Naive thymus-derived CD4-positive, alpha-beta T cell (primary cell): Measurements from ENCODE around the gene PLPP1. TPM values are rescaled to one million over a fixed set of nuclear protein-coding genes. Genes with fewer than 3 reads are reported as not detected.
A peak's percentile ranks its signal among the peaks of the same experiment; 100 is the strongest.
"Not testable (repeated sequence)": the region's sequence is repeated elsewhere in the genome, so short reads cannot be mapped to it uniquely, and the experiment has no call there.

ENCODE experiments used
- ATAC-seq: fragments of 150-1000 bp; cut with Tn5 transposase; 2 replicates; pipeline ENCODE4 v1.10.0; 2021; ENCODE audit warnings: mild to moderate bottlenecking, moderate library complexity
- CTCF ChIA-PET: fragments of 350-600 bp; sonication (Branson Sonifier 250); formaldehyde crosslinking; loops from one replicate; lab custom pipeline; 2021; ENCODE audit warnings: antibody characterized with exemption; lab: Charles Lee
- POLR2A ChIA-PET: fragments of 350-600 bp; sonication (Branson Sonifier 250); formaldehyde crosslinking; loops from one replicate; lab custom pipeline; 2021; ENCODE audit warnings: antibody characterized with exemption, inconsistent platforms; lab: Charles Lee
- DNase-seq, 9 donors: peaks; one replicate each; pipeline versions ENCODE4 v3.0.0 to v3.0.0-alpha.2; 2020 to 2022; ENCODE audit warnings: mixed read lengths in 1 of 9
- H3K27ac ChIP-seq: one replicate; pipeline ENCODE4 v1.7.0; 2013; ENCODE audit warnings: mild to moderate bottlenecking, low read depth, low read length, moderate library complexity
- H3K27me3 ChIP-seq, 2 donors: one replicate each; pipeline ENCODE4 v1.7.0; 2013; ENCODE audit warnings: low read length in 2 of 2, mild to moderate bottlenecking in 2 of 2, moderate library complexity in 2 of 2; ENCODE audit not compliant: control insufficient read depth in 2 of 2, insufficient read depth in 2 of 2
- H3K36me3 ChIP-seq, 3 experiments: 1 replicate in 2 of 3; 2 replicates in 1 of 3; pipeline ENCODE4 v1.7.0; 2013; ENCODE audit warnings: low read length in 3 of 3, mild to moderate bottlenecking in 3 of 3, moderate library complexity in 1 of 3; ENCODE audit not compliant: insufficient read depth in 3 of 3, control insufficient read depth in 2 of 3
- H3K4me1 ChIP-seq, 2 donors: one replicate each; pipeline ENCODE4 v1.7.0; 2013; ENCODE audit warnings: low read length in 2 of 2, mild to moderate bottlenecking in 2 of 2, moderate library complexity in 1 of 2; ENCODE audit not compliant: control insufficient read depth in 2 of 2, insufficient read depth in 2 of 2
- H3K4me3 ChIP-seq: 2 replicates; pipeline ENCODE4 v1.7.0; 2013; ENCODE audit warnings: mild to moderate bottlenecking, low read length
- H3K9me3 ChIP-seq, 3 experiments: 1 replicate in 2 of 3; 2 replicates in 1 of 3; pipeline ENCODE4 v1.7.0; 2013; ENCODE audit warnings: low read length in 3 of 3; ENCODE audit not compliant: control insufficient read depth in 2 of 3
- H3K27ac Mint-ChIP-seq, 9 donors: one replicate each; pipeline ENCODE4 v1.8.0; 2020 to 2022; ENCODE audit warnings: mixed read lengths in 9 of 9, mild to moderate bottlenecking in 8 of 9, moderate library complexity in 5 of 9, inconsistent platforms in 2 of 9
- H3K27me3 Mint-ChIP-seq, 5 donors: one replicate each; pipeline ENCODE4 v1.8.0; 2021 to 2022; ENCODE audit warnings: mixed read lengths in 5 of 5, mild to moderate bottlenecking in 1 of 5
- H3K36me3 Mint-ChIP-seq, 5 donors: one replicate each; pipeline ENCODE4 v1.8.0; 2020 to 2022; ENCODE audit warnings: mixed read lengths in 5 of 5, mild to moderate bottlenecking in 3 of 5, inconsistent platforms in 1 of 5
- H3K4me1 Mint-ChIP-seq, 7 donors: one replicate each; pipeline ENCODE4 v1.8.0; 2020 to 2022; ENCODE audit warnings: mixed read lengths in 7 of 7, mild to moderate bottlenecking in 3 of 7, inconsistent platforms in 1 of 7
- H3K4me3 Mint-ChIP-seq, 10 donors: one replicate each; pipeline ENCODE4 v1.8.0; 2020 to 2022; ENCODE audit warnings: mild to moderate bottlenecking in 10 of 10, mixed read lengths in 10 of 10, moderate library complexity in 6 of 10, inconsistent platforms in 2 of 10
- H3K9me3 Mint-ChIP-seq, 11 donors: one replicate each; pipeline ENCODE4 v1.8.0; 2020 to 2022; ENCODE audit warnings: mixed read lengths in 11 of 11, mild to moderate bottlenecking in 4 of 11, inconsistent platforms in 1 of 11, moderate library complexity in 1 of 11
- intact Hi-C, 2 donors: fragments of 100-400 bp; cut with micrococcal nuclease; formaldehyde crosslinking; loops; one replicate each; pipeline ENCODE4 v1.15.1; 2023
- polyA plus RNA-seq, 2 donors: library from polyadenylated mRNA; unstranded; fragments of 300-500 nt; fragmentation: Illumina TruSeq; gene quantifications; one replicate each; pipeline ENCODE4 v1.2.3, GENCODE V29; 2021
- total RNA-seq, 6 experiments: library from RNA in 5 of 6; stranded (reverse) in 5 of 6; gene quantifications; 1 replicate in 5 of 6; 2 replicates in 1 of 6; pipeline ENCODE4 v1.2.3 and lab custom pipeline; 2021 to 2026

The PLPP1 gene
- total and polyA plus RNA-seq, 7 experiments from 2014 or later: 8.0 to 31.3 (median 12.9) TPM

DNA sequence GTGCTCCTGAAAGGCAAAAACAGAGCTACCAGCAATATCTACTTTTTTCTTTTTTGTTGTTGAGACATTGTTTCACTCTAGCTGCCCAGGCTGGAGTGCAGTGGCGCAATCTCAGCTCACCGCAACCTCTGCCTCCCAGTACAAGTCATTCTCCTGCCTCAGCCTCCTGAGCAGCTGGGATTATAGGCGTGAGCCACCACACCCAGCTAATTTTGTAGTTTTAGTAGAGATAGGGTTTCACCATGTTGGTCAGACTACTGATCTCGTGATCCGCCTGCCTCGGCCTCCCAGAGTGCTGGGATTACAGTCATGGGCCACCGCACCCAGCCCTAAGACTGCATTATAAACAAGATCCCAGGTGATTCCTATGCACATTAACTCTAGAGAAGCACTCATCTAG is 17.0 kb downstream of the PLPP1 start:
- H3K4me1 Mint-ChIP-seq: peaks cover 13 to 50% (median 25%) of the 10 kb centered on the region in 7 donors
- ATAC-seq (no peak), DNase-seq (no peak)
- no peak overlapping the region for H3K27ac ChIP-seq
- no peaks in the 10 kb centered on the region for H3K27me3 Mint-ChIP-seq
- H3K27ac Mint-ChIP-seq: no peak overlapping the region
- H3K27me3 ChIP-seq: no peaks in the 10 kb centered on the region
- no peak overlapping the region for H3K4me3 Mint-ChIP-seq
- peaks cover 0 to 14% (median 8%) of the 10 kb centered on the region in 5 donors for H3K36me3 Mint-ChIP-seq
- H3K9me3 Mint-ChIP-seq: no peaks in the 10 kb centered on the region
- ChIA-PET POLR2A (no interaction called here), CTCF (no interaction called here)
- H3K4me1 ChIP-seq: no peaks in the 10 kb centered on the region
- H3K4me3 ChIP-seq: no peak overlapping the region
- intact Hi-C loops: no loop called here
- no peaks in the 10 kb centered on the region for H3K36me3 ChIP-seq
- H3K9me3 ChIP-seq: no peaks in the 10 kb centered on the region

DNA sequence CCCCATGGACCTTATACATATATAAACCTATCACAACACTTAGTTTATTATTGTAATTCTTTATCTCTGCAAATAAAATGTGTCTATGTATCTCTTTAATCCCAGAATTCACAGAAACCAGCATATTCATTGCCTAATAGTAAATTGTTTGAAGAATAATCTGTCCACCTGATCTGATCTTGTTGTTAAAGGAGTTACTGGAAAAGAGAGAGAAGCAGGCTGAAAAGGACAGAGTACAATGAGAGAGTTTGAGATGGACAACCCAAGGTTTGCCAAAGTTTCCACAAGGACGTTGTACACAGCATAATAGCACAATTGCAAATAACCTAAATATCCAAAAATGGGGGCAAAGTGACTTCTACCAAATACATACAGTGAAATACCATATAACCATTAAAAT is 23.8 kb downstream of the PLPP1 start:
- intact Hi-C loops: no loop called here
- DNase-seq (no peak), ATAC-seq (no peak)
- no peaks in the 10 kb centered on the region for H3K27me3 Mint-ChIP-seq
- POLR2A ChIA-PET: no interaction called here
- Histone ChIP-seq H3K9me3 (no peaks in the 10 kb centered on the region), H3K27ac (no peak overlapping the region), H3K36me3 (no peaks in the 10 kb centered on the region), H3K4me1 (no peaks in the 10 kb centered on the region), H3K4me3 (no peak overlapping the region), H3K27me3 (no peaks in the 10 kb centered on the region)
- peaks cover 0 to 13% (median 2%) of the 10 kb centered on the region in 5 donors for H3K36me3 Mint-ChIP-seq
- H3K9me3 Mint-ChIP-seq: no peaks in the 10 kb centered on the region
- CTCF ChIA-PET: interaction anchor here (0.8 kb wide), 1 partner anchor 11 kb away, joined by 6 read pairs; no protein-coding TSS in a partner anchor
- no peak overlapping the region for H3K27ac Mint-ChIP-seq
- no peak overlapping the region for H3K4me3 Mint-ChIP-seq
- H3K4me1 Mint-ChIP-seq: peaks cover 17 to 58% (median 43%) of the 10 kb centered on the region in 7 donors

DNA sequence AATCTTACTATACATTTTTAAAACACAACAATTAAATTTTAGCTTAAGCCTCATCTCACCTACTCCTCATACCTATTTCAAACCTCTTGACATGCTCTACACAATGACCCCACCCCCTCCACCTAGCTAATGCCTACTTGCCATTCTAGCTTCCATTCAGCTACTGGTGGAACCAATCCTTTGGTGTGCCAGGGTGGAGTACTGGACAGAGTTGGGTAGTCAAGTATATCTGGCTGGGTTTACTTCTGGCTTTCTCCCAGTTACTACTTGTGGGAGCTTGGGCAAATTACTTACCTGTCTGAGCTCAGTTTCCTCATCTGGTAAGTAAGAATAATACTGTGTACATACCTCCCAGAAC is 24.3 kb downstream of the PLPP1 start:
- H3K4me3 ChIP-seq: no peak overlapping the region
- Mint-ChIP-seq H3K4me3 (no peak overlapping the region), H3K36me3 (peaks cover 0 to 9% (median 0%) of the 10 kb centered on the region in 5 donors), H3K27me3 (no peaks in the 10 kb centered on the region), H3K4me1 (peaks cover 15 to 53% (median 39%) of the 10 kb centered on the region in 7 donors), H3K9me3 (no peaks in the 10 kb centered on the region), H3K27ac (no peak overlapping the region)
- ATAC-seq (no peak), DNase-seq (no peak)
- H3K27me3 ChIP-seq: no peaks in the 10 kb centered on the region
- H3K4me1 ChIP-seq: no peaks in the 10 kb centered on the region
- CTCF ChIA-PET: interaction anchor here (0.8 kb wide), 1 partner anchor 11 kb away, joined by 6 read pairs; no protein-coding TSS in a partner anchor
- H3K27ac ChIP-seq: no peak overlapping the region
- POLR2A ChIA-PET: no interaction called here
- H3K36me3 ChIP-seq: no peaks in the 10 kb centered on the region
- intact Hi-C loops: no loop called here
- no peaks in the 10 kb centered on the region for H3K9me3 ChIP-seq

DNA sequence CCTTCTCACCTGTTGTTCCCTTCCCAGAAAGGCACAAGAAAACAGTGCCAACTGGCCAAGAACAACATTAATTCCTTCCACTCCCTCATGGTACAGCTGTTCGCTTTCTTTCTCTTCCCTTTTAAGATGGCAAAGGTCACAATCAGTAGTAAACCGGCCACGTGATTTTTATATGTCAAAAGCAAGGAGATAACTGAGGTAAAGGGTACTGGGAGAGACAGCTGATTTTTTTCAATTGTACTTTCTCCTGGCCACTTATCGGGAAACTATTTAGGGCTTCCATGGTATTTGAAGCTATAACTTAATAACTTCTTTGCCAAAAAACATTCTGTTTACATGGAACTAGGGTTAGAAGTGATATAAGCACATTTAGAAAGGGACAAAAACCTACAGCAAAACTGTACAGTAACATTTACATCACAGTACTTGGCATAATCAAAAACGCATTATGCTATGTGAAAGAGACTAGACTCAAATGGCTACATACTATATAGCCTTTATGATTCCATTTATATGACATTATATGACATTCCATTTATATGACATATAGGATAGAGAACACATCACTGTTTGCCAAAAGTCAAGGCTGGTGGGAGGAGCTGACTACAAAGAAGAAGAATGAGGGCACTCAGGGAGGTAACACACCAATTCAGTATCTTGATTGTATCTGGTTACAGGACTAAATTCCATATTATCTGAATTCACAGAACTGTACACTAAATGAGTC is 24.8 kb downstream of the PLPP1 start:
- DNase-seq (no peak), ATAC-seq (no peak)
- Mint-ChIP-seq H3K9me3 (no peaks in the 10 kb centered on the region), H3K4me3 (no peak overlapping the region), H3K4me1 (peaks cover 10 to 50% (median 33%) of the 10 kb centered on the region in 7 donors), H3K36me3 (peaks cover 0 to 6% (median 3%) of the 10 kb centered on the region in 5 donors), H3K27ac (no peak overlapping the region), H3K27me3 (no peaks in the 10 kb centered on the region)
- no peaks in the 10 kb centered on the region for H3K36me3 ChIP-seq
- H3K4me3 ChIP-seq: no peak overlapping the region
- ChIA-PET CTCF (interaction anchor here (0.8 kb wide), 1 partner anchor 12 kb away, joined by 6 read pairs; no protein-coding TSS in a partner anchor), POLR2A (interaction anchor here (1.0 kb wide), 1 partner anchor 15 kb away, joined by 4 read pairs; no protein-coding TSS in a partner anchor)
- no peaks in the 10 kb centered on the region for H3K9me3 ChIP-seq
- H3K27me3 ChIP-seq: no peaks in the 10 kb centered on the region
- intact Hi-C loops: no loop called here
- no peak overlapping the region for H3K27ac ChIP-seq
- H3K4me1 ChIP-seq: no peaks in the 10 kb centered on the region

DNA sequence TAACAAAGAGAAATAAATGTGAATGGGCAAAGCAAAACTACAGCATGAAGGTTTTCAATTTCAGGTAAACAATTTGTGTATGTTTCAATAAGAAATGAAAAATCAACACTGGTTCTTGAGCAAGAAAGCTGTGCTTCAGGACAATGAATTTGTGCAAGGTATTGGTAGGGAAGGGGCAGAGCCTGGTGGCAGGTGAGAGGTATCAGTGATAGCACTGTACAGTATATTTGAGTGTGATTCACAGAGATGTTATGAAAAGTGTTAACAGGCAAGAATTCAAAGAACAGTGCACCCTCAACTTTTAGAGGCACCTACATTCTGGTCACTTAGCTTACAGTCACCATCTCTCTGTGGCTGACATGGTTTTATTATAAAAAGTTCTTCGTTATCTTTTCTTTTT is 25.7 kb downstream of the PLPP1 start:
- peaks cover 7 to 47% (median 27%) of the 10 kb centered on the region in 7 donors for H3K4me1 Mint-ChIP-seq
- Histone ChIP-seq H3K4me3 (no peak overlapping the region), H3K27me3 (no peaks in the 10 kb centered on the region), H3K36me3 (no peaks in the 10 kb centered on the region), H3K4me1 (no peaks in the 10 kb centered on the region), H3K9me3 (no peaks in the 10 kb centered on the region), H3K27ac (no peak overlapping the region)
- DNase-seq (no peak), ATAC-seq (no peak)
- H3K27ac Mint-ChIP-seq: peak overlapping the region in 2 of 9 donors; percentile 14 to 30
- POLR2A ChIA-PET: interaction anchor here (1.0 kb wide), 1 partner anchor 14 kb away, joined by 4 read pairs; no protein-coding TSS in a partner anchor
- peaks cover 0 to 7% (median 5%) of the 10 kb centered on the region in 5 donors for H3K36me3 Mint-ChIP-seq
- CTCF ChIA-PET: interaction anchor here (0.9 kb wide), 1 partner anchor 37 kb away, joined by 3 read pairs; no protein-coding TSS in a partner anchor
- H3K9me3 Mint-ChIP-seq: no peaks in the 10 kb centered on the region
- no peak overlapping the region for H3K4me3 Mint-ChIP-seq
- H3K27me3 Mint-ChIP-seq: no peaks in the 10 kb centered on the region
- intact Hi-C loops: no loop called here

DNA sequence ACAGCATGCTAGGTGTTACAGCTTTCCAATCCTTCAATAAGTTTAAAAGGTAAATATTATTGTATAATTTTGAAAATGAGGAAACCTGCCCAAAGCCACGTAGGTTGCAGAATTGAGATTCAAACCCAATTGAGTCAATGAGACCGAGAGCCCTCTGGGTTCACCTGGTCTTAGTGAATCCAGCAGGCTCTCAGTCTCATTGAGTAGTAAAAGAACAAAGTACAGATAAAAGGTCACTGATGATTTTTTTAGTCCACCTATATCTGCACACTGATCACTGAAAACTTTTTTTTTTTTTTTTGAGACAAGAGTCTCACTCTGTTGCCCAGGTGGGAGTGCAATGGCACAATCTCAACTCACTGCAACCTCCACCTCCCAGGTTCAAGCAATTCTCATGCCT is 27.2 kb downstream of the PLPP1 start:
- CTCF ChIA-PET: no interaction called here
- POLR2A ChIA-PET: no interaction called here
- intact Hi-C loops: no loop called here
- DNase-seq: no peak
- H3K36me3 Mint-ChIP-seq: peaks cover 0 to 7% (median 5%) of the 10 kb centered on the region in 5 donors
- no peak for ATAC-seq
- Histone ChIP-seq H3K4me1 (no peaks in the 10 kb centered on the region), H3K9me3 (no peaks in the 10 kb centered on the region), H3K27ac (no peak overlapping the region), H3K4me3 (no peak overlapping the region), H3K27me3 (no peaks in the 10 kb centered on the region), H3K36me3 (no peaks in the 10 kb centered on the region)
- no peak overlapping the region for H3K4me3 Mint-ChIP-seq
- peaks cover 7 to 57% (median 35%) of the 10 kb centered on the region in 7 donors for H3K4me1 Mint-ChIP-seq
- H3K27ac Mint-ChIP-seq: no peak overlapping the region
- no peaks in the 10 kb centered on the region for H3K27me3 Mint-ChIP-seq
- no peaks in the 10 kb centered on the region for H3K9me3 Mint-ChIP-seq

DNA sequence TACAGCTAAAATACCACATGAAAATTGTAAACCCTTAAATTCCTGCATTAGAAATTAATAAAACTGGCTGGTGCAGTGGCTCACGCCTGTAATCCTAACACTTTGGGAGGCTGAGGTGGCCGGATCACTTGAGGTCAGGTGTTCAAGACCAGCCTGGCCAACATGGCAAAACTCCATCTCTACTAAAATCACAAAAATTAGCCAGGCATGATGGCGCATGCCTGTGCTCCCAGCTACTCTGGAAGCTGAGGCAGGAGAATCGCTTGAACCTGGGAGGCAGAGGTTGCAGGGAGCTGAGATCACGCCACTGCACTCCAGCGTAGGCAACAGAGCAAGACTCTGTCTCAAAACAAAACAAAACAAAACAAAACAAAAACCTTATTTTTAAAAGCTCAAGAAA is 29.1 kb downstream of the PLPP1 start:
- intact Hi-C loops, H3K9me3 ChIP-seq, H3K36me3 ChIP-seq, H3K27ac Mint-ChIP-seq, DNase-seq, POLR2A ChIA-PET, CTCF ChIA-PET, ATAC-seq, H3K4me3 Mint-ChIP-seq, H3K27me3 ChIP-seq, H3K27me3 Mint-ChIP-seq, H3K9me3 Mint-ChIP-seq, H3K27ac ChIP-seq, H3K36me3 Mint-ChIP-seq, H3K4me1 ChIP-seq, H3K4me3 ChIP-seq: not testable (repeated sequence)
- H3K4me1 Mint-ChIP-seq: peaks cover 4 to 52% (median 35%) of the 10 kb centered on the region in 7 donors
